NCI-H128 (cell line): ENCODE measurements around the gene ANKH.
"Not testable (repeated sequence)": the region's sequence is repeated elsewhere in the genome, so short reads cannot be mapped to it uniquely, and the experiment has no call there.

Experiments
- DNase-seq: peaks from one replicate; lab custom pipeline; 2025; ENCODE audit not compliant: unreplicated experiment; lab: John Stamatoyannopoulos, UW

Gene ANKH

GRCh38 chr5:14871214-14872069 is at the start of gene ANKH:
TSS of gene ANKH (minus strand) at chr5:14871778. CDS start at chr5:14871447, 331 bp downstream.
- peak; percentile 58 for DNase-seq

DNA sequence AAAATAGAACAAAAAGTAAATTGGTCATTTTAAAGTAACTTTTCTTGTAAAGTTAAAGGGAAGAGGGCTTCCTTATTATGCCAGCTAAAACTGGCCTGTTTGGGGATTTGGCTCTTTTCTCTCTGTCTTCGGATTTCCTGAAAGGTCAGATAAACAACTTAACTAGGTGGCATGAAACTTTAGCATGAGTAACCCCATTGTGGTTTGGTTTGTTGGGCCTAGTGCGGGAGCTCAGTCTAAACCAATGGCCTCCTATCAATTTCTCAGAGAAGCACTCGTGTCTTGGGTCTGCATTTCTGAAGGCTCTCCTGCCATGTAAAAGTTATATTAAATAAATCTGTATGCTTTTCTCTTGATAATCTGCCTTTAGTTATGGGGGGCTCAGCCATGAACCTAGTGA is 48.5 kb upstream of the ANKH start:
- no peak for DNase-seq

GRCh38 chr5:14919106-14919505 is 47.5 kb upstream of the ANKH start:
- DNase-seq: not testable (repeated sequence)

DNA sequence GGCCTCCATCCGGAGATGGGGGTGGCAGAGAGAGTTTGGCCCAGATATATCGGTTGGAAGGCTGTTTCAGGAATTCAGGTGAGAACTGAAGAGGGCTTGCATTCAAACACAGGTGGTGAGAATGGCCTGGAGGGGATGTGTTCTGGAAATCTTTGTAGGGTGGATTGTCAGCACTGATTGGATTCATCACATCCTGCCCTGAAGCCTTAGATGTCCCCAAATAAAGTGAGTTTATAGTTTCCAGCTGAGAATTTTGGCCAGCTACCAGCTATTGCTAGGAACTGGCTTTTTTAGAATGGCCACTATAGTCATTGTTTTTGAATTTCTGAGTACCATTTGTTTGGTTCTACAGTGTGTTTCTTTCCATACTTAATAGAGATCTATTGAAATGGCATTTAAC is 46.1 kb upstream of the ANKH start:
- DNase-seq: no peak

DNA sequence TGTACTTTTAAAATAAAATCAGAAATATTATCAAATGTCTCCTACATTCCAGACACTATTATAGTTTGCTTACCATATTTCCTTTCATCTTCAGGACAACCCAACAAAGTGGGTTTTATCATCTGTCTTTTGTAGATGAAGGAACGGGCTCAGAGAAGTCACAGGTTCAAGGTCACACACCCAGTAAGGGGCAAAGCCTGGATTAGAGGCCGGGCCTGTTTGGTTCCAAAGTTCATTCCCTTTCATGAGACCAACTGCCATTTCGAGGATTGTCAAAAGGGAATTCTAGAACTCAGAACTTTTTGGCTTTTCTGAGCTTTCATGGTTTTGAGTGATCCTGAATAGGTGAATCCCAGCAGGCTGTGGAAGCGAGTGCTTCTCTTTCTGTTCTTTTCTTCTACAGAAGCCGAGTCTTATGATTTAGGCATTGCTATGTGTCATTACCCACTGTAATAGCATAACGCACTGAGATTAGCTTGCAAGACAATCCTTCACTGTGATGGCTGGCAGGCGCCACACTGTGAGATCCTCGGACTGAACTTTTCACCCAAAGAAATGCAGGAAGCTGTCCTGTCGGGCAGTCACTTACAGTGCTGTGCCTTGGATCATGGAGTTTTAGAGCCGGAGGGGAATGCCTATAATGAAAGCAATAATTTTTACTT is 43.8 kb upstream of the ANKH start:
- DNase-seq: no peak

DNA sequence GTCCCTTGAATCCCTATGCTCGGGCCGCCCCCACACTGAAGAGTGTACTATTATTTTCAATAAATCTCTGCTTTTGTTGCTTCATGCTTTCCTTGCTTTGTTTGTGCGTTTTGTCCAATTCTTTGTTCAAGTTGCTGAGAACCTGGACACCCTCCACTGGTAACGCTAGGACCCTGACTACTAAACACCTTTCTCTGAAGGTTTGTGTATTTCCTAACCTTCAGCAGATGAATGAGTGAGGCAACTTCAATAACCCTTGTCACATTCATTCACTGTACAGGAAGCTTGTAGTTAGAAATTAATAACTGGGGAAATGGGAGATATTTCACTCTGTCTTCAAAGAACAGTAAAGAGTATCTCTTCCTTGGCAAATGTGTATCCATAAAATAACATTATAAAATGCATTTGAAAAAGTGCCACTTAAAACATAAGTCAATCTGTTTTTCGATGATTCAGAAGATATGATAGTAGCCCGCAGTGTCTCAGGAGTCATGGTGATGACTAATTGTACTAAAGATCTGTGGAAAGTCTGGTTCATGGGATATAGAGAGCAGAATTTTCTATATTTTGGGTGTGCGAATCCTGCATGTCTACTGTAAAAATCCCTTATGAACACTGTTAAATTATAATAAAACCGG is 43.2 kb upstream of the ANKH start:
- DNase-seq: no peak

- DNase-seq: no peak
Measured at GRCh38 chr5:14914193-14914592, 42.6 kb upstream of the ANKH start.

DNA sequence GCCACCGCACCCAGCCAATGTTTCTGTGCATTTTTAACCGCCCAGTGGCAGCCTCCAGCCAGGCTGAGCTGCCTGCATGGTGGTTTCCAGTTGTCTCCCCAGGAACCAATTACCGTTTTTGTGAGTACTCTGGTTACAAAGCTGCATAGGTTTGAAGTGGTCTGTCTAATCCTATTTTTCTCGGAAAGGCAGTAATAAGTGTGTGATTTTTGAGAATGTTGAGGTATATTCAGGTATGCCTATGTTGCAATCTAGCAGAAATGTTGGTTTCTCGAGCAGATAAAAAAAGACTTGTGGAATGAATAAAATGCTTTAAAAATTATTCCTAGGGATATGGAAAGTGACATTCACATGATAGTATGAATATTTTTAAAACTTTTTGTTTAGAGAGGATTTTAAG is 41.5 kb upstream of the ANKH start:
- DNase-seq: no peak

DNA sequence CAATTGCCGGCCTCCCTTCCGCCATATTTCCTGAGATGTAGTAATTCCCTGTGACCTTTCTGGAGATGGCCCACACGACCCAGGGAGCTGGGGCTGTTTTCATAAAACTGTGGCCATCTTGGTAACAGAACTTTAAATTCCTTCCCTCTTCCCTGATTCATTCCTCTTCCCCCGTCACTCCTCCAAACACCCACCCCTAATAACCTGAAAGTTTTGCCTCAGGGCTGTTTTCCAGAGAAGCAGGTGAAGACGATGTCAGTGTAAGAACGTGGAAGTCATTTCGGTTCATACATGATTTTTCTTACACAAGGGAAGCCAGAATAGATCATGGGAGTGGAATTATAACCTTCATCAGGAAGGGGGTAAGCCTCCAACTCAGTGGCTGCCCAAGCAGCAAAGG is 40.6 kb upstream of the ANKH start:
- DNase-seq: no peak

DNA sequence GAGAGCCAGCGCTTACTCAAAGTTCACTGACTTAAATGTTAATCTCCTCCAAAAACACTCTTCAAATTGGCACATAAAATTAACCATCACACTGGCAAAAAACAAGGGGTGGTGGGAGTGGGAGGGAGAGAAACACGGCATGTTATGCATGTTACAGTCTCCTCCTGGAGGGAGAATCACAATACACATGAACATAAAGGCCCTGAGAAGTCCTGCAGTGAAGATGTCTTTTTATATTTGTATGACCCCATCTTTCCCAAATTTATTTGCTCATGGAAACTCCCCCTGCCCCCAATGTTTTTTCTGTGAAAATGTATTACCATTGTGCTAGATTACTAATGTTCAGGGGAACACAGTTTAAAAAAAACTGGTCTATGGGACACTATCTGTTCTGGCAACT is 37.8 kb upstream of the ANKH start:
- DNase-seq: no peak

- DNase-seq: no peak
Measured at GRCh38 chr5:14908172-14908571, 36.6 kb upstream of the ANKH start.

DNA sequence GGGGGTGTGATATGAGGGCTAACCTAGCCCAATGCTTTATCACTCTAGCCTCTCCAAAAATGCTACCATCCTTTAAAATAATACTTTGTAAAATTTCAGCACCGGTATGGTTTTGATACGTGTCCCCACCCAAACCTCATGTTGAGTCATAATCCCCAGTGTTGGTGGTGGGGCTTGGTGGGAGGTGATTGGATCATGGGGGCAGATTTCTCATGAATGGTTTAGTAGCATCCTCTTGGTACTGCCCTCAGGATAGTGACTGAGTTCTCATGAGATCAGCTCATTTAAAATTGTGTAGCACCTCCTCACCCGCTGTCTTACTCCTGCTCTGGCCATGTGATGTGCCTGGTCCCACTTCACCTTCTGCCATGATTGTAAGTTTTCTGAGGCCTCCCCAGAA is 35.0 kb upstream of the ANKH start:
- no peak for DNase-seq

GRCh38 chr5:14902826-14903560 is 31.4 kb upstream of the ANKH start:
- no peak for DNase-seq

- DNase-seq: no peak
Measured at GRCh38 chr5:14901462-14902051, 30.0 kb upstream of the ANKH start.

GRCh38 chr5:14900693-14901461 is 29.3 kb upstream of the ANKH start:
- no peak for DNase-seq

- DNase-seq: no peak
Measured at GRCh38 chr5:14896131-14896530, 24.6 kb upstream of the ANKH start.

- DNase-seq: no peak
Measured at GRCh38 chr5:14895301-14895700, 23.7 kb upstream of the ANKH start.

DNA sequence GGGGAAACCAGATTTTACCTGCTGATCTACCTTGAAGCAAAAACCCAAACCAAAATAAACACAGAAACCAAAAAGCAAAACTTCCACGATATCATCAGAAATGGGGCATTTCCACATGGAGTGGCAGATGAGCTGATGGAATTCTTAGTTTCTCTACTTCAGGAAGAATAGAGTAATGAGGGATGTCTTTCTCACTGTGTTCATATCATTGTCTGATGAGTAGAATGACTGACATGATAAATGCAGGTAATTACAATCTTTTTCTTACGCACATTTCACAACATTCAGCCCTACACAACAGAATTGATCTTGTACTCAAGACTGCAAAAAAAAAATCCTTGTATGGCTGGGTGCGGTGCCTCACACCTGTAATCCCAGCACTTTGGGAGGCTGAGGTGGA is 23.2 kb upstream of the ANKH start:
- no peak for DNase-seq

GRCh38 chr5:14893381-14893780 is 21.8 kb upstream of the ANKH start:
- DNase-seq: no peak

DNA sequence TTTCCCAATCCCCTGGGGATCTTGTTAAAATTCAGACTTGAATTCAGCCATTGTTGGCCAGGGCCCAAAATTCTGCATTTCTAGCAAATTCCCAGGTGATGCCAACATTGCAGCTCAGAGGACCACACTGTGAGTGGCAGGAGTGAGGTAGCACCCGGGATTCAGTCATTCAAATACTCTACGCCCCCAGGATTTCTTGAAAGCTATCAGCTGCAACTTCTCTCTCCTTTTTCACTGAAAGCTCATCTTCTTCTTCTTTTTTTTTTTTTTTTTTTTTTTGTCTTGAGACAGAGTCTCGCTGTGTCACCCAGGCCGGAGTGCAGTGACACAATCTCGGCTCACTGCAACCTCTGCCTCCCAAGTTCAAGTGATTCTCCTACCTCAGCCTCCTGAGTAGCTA is 19.3 kb upstream of the ANKH start:
- DNase-seq: no peak
